Stimulated activated CD8-positive, alpha-beta memory T cell treated with anti-CD3 and anti-CD28 coated beads, Interleukin-2, amount 100 ng/mL, for 1 hour (primary cell): ENCODE data around the gene PLCB2.

Experiments used
- DNase-seq, 2 donors: peaks; one replicate each; pipeline ENCODE4 v3.0.0-alpha.2; 2020; ENCODE audit warnings: low read depth in 2 of 2

The PLCB2 gene

DNA sequence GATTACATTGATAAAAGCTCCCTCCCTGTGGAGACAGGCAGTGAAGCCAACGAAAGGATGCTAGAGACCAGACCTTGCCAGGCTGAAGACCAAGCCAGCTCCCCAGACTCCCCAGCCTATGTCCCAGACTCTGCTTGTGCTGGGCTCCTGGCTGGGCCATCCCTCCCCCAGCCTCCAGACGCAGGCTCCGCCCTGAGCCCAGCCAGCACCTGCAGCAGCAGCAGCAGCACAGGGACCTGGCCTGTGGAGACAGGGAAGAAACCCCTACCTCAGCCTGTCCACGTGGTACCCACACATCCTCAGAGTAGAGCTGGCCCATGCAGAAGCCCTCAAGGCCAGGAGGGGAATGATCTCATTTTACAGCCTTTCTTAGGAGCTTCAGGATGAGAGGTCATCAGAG lies 38.1 kb downstream of the PLCB2 start:
- no peak for DNase-seq

DNA sequence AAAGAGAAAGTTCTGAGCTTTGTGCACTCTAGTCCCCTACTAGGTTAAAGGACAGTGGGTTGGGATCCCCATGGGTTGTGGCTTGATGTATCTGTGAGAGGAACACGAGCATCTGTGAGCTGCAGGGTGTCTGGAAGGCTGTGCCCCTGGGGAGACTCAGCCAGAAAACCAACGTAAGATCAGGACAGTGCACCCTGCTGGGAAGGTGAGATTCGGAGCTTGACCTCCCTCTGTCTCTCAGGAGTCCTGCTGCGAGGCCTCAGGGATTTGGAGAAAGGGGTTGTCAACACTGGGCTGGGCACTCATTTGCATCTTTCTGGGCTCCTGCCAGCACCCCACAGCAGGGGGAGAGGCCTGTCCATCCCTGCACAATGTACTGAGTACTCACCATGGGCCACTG lies 40.1 kb downstream of the PLCB2 start:
- no peak for DNase-seq

DNA sequence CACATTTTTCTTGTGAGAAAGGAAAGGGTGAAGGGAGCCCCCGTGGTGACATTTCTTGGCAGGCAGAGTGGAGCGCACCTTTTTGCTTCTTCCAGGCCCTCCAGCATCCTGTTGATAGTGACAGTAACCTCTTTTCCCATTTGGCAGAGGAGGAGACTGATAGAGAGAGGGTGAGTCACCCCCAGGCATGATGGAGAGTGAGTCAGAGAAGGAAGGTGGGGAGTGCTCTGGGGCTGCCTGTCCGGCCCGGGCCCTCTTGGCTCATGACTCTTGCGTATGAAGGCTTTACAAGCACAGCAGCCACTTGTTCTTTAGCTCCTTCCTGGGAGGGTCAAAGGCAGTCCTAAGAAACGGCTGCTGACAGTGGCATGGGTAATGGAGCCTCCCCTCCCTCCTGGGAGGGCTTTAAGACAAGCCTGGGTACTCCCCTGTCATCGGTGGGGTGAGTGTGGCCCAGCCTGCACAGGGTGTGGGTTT lies 40.9 kb downstream of the PLCB2 start:
- DNase-seq: no peak

DNA sequence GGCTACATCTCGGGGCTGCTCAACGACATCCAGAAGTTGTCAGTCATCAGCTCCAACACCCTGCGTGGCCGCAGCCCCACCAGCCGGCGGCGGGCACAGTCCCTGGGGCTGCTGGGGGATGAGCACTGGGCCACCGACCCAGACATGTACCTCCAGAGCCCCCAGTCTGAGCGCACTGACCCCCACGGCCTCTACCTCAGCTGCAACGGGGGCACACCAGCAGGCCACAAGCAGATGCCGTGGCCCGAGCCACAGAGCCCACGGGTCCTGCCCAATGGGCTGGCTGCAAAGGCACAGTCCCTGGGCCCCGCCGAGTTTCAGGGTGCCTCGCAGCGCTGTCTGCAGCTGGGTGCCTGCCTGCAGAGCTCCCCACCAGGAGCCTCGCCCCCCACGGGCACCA lies 41.9 kb downstream of the PLCB2 start:
- DNase-seq: no peak

DNA sequence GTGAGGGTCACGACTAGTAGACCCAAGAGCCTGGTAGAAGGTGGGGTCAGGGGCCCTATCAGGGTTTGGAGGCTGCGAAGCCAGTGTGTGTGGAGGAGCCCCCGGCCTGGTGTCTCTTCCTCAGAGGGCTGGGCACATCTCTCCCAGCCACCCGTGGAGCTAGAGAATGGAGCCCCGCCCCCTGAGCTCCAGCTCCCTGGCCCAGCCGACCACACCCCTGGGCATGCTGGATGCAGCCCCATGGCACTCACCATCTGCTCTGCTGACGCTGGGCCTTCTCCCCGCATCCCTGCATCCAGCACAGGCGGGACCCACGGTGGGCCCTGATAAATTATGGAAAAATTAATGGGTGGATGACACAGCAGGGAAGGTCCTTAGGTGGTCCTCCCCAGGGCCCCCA lies 42.4 kb downstream of the PLCB2 start:
- DNase-seq: no peak

DNA sequence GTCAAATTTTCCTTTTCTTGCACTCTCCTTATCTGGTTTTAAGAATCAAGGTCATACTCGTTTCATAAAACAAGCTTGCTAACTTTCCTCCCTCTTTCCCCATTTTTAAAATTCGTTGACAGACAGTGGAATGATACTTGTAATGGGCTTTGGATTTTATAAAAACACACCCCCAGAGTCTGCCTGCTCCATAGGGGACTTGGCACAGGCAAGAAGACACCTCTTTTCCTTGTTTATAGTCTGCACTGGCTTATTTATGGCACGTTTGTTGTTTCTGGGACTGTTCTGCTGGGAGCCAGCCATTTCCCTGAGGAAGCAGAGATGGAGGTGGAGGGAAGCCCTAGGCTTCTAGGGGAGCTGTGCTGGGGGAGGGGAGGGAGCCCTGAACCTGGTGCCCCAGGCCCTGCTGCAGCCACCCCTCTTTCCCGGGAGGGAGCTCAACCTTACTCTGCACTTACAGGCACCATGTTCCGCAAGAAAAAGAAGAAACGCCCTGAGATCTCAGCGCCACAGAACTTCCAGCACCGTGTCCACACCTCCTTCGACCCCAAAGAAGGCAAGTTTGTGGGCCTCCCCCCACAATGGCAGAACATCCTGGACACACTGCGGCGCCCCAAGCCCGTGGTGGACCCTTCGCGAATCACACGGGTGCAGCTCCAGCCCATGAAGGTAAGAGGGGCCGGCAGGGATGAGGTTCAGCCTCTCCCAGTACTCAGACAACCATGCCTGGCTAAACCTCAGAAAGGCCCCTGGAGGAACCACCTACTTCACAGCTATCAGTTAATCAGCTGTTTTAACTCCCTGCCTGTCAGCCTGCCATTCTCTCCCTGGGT lies 43.2 kb downstream of the PLCB2 start:
- DNase-seq: no peak

DNA sequence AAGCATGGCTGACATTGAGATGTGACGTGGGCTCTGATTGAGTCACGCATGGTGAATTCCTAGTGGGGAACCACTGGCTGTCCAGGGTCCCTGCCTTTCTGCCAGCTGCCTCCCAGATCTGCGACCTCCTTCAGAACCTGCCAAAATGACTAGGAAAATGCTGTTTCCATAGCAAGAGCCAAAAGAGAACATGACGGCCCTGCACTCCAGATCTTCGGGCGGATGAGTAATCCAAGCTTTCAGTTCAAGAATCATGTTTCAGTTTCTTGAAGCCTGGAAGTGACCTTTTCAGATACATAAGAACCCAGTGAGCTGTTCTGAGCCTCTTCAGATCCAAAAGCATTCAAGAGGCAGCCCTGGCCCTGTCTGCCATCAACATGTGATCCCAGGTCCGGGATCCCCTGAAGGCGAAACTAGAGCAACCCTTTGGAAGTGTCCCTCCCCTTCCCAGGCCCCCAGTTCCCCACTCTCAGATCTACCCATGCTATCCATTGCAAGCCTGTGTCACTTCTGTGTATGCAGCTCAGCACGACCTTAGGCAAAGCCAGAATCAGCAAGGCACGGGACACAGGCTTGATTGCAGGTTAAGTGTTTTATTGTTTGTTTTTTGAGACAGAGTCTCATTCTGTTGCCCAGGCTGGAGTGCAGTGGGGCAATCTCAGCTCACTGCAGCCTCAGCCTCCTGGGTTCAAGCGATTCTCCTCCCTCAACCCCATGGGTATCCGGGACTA lies 44.5 kb downstream of the PLCB2 start:
- DNase-seq: no peak

DNA sequence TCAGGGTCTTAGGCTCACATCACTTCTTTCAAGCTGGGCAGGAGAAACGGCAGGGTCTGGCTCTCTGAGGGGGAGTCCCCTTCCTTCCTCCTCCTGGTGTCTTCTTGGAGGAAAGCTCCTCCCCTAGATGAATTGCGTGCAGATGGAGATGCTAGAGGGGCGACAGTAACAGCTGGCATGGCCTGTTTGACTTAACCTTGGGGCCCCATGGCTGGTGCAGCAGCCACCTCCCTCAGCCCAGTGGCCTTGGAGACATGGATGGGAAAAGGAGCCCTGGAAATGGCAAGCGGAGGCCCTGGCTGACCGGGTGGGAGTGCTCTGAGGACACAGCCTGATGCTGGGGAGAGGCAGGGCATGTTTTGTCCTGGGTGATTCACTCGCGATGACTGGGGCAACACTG lies 48.7 kb downstream of the PLCB2 start:
- DNase-seq: no peak

DNA sequence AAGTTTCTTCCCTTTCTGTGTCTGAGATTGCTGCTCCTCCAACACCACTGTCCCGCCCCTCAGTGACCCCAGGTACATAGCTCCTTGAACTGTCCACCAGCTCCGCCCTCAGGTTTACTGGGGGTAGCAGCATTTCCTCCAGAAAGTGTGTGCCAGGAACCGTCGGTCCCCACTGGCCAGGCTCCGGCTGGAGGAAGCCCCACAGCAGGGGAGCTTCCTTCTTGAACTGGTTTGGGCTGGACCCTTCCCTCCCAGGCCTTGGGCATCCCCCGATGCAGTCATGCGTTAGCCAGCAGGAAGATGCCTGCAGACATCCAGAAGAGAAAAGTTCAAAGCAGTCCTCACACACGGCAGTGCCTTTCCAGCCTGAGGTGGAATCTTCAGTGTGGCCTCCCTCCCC lies 49.2 kb downstream of the PLCB2 start:
- DNase-seq: no peak

DNA sequence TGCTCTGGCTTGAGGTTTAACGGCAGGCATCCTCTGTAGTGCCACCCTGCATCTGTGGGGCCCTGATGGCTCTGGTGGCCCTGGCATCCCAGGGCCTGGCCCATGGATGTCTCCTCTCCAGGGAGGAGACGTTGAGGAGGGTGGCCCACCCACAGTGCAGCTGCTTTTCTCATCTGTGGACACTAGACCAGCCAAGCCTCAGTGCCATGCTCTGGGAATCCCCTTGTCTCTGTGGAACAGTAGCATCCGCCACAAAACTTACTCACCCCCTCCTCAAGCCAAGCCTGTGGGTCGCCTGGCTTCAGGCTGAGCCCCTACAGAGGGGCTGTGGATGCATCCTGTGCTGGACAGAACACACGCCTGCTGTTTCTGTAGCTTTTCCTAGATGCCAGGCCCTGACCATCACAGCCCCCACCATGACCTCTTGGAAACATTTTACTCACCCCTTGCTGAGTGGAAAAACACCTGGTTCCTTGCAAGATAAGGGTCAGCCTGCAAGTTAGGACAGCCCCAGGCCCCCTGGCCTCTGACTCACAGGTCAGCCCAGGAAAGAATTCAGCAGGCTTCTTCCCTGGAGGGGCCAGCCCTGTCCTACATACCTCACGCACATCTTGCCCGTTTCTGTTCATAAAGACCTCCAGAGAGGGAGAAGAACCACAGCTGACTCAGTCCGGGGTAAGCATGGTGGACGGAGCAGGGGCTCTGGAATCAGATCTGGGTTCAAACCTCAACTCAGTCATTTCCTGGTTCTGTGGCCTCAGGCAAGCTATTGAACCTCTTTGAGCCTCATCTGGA lies 49.9 kb downstream of the PLCB2 start:
- no peak for DNase-seq

DNA sequence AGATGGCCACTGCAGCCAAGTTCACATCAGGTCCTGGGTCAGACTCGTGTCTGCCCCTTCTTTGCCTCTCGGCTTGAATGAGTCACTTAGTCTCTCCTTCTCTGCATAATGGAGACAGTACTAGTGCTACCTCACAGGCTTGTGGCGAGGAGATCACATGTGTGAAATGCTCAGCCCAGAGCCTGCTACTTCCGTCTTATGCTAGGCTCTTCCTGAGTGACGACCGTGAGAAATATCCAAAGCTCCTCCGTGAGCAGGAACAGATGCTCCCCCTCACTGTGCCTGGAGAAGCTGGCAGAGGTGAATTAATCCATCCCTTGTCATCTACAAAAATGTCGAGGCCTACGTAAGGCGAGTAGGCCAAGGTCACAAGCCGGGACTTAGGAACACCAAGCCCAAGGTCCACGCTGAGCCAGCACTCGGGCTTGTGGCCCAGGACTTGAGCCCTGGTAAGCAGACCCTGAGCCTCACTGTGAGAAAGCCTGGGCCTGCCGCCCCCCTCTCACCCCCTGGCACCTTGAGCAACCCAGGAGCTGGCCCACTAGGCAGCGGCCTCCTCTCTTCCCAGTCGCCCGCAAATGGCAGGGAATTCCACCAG lies 51.0 kb downstream of the PLCB2 start:
- DNase-seq: no peak

DNA sequence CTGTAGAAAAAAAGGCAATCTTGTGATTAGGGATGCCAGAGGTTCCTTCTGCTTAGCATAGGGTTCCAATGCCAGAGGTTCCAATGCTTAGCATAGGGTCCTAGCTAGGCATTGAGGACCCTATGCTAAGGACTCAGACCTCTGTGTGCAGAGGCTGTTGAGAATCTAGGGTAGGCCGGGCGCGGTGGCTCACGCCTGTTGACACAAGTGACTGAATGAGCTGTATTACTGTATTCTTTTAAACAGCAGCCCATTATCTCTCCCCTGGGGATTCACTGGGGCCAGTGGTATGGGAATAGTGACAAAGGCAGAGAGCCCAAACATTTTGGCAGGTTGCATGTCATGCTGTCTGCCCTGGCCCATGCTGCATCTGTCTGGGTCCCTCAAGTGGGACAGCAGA lies 52.7 kb downstream of the PLCB2 start:
- no peak for DNase-seq

DNA sequence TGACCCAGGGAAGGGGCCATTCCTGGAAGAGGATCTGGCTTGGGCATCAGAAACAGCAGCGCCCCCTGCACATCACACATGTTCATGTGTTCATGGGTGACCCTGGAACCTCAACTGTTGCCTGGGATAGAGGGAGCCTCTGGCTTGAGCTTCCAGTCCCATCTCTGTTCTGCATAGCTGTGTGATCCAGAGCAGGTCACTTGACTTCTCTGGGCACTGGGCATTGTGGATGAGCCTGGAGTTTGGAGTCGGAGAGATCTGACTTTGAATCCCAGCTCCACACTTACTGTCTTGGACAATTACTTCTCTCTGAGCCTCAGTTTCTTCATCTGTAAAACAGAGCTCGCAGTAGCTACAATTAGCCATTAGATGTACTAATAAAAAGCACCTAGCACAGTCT lies 53.3 kb downstream of the PLCB2 start:
- no peak for DNase-seq

DNA sequence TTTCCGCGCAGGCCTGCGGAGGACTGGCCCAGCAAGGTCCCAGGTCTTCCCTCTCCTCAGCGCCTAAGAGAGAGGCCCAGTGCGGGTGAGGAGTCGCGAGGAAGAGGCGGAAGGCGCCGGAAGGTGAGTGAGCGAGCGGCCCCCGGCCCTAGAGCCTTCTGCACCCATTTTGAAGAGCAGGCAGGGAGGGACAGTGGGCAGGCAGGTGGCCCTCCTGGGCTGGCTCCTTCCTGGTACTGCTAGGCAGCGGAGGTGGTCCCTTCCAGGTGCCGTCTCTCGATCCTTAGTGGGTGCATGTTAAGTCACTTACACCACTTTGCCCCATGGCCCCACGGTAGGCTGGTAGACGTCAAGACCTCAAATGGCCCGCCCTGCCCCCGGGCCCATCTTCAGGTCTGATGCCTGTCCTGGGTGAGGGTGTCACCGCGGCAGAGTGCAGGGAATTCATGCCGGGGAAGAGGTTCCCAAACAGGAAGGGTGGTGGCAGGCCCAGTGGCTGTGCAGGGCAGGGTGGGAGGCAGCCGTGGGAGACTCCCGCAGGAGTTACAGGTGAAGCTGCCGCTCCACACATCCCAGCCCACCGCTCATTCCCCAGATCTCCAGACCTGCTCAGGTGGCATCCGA lies 54.5 kb downstream of the PLCB2 start:
- DNase-seq: no peak

DNA sequence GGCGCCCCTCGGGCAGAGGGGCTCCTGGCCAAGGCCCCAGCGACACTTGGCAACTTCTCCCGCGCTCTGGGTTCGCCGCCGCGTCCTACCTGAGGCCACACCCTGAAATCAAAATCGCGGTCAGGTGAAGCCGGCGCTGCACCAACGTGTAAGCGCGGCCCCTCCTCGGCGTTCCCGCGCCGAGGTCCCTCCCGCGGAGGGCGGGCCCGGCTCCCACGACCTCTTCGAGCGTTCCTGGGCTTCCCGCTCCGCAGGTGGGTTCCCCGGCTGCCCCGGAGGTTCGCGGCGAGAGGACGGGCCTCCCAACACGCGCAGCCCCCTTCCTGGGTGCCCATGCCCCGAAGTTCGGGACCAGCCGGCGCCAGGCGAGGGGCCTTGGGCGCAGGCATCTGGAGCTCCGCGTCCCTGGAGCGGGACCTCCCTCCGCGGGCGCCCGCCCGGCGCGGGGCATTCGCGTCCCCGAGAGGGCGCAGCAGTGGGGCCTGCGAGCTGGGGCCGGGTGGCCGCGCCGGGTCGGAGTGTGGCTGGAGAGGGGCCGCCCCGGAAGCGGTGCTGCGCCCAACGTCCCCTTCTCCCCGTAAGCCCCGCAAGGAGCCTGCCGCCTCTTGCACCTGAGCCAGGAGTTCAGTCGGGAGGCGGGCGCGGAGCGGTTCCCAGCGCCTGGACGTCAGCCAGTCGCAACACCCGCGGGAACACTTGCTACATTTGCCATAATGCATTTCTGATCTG lies 55.1 kb downstream of the PLCB2 start:
- DNase-seq: no peak

DNA sequence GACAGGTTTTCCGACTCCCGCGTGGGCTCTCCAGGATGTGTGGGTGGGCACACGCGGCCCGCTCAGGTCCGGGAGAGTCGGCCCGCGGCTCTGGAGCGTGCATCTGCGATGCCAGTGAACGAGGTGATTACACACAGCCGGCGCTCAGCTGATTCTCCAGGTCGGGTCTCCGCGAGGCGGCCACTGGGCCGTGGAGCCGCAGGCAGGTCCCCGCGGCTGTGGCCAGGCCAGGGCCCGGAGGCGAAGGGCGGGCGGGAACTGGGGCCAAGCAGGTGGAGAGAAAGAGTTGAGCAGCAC lies 55.6 kb downstream of the PLCB2 start:
- DNase-seq: no peak

DNA sequence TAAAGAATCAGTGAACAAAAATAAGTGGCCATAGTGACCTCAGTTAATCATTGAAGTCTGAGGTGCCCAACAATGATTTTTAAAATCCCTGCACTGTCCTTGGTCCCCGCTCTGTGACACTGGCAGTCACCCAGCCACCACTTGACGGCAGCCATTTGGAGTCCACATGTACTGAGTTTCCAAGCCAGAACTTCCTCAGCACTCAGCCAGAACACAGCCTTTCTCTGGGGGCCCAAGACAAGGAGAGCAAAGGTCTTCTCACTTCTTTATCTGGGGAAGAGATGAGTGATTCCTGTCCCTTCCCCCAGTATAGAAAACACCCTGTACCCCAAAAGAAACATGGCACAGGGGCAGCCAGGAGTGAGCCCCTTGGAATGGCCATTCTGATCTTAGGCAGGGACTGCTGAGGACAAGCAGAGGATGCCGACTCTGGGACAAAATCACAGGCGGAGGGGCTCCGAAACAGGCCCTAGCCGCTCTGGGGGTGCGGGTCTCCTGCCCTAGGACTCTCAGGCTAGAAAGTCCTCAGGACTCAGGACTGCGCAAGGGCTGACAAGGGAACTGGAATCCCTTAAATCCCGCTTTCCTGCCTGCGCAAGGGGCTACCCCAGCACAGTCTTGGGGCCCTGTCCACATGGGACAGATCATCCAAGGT lies 56.1 kb downstream of the PLCB2 start:
- DNase-seq: no peak

DNA sequence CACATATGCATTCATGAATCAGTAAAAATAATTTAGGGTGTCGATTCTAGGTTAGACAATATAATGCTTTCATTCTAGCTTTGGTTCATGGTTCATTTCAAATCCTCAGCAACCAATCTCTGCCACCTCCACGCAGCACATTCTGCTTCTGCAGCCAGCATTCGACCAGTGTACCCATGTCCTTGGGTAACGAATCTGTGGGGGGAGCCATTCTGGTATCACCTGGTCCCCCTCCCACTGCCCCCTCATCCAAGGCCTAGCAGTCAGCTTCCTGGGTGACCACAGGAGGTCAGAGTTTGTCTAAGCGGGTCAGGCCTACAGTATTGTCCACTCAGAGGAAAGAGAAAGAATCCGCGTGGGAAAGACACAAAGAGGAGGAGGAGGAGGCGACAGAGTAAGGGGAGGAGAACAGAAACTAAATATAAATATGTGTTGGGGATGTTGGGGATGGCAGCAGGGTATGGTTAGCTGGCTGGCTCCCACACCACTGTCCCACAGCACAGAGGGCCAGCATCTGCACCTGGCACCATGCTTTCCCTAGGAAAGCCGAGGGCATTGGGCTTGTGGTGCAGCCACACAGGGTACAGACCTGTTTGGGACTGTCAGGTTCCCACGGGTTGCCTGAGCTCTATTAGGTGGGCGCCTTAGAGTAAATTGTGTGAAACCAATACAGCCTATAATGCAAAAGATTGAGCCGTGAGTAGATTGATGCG lies 56.8 kb downstream of the PLCB2 start:
- no peak for DNase-seq

DNA sequence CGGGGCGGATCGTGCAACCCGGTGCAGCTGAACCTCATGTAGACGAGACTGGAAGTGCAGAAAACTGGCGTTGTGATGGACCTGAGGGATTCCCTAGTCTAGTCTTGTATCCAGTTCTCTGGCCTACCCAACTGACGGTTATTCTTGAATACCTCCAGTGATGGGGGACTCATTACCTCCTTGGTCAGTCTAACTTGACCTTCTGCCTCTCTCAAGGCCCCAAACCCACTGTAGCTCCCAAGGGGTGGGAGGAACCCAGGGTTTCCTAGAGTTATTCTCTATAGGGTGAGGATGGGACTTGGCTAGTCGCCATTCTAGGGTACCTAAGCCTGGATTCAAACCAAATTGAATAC lies 57.5 kb downstream of the PLCB2 start:
- no peak for DNase-seq
